Pancreas (tissue), 10 donors: ENCODE measurements around the gene YIPF3. TPM values are rescaled to one million over a fixed set of nuclear protein-coding genes. Genes with fewer than 3 reads are reported as not detected.
A peak's percentile ranks its signal among the peaks of the same experiment; 100 is the strongest.

Source experiments
- ATAC-seq, 4 donors: fragments of 200-7000 bp; cut with Tn5 transposase; one replicate each; pipeline versions ENCODE4 v1.8.0 to v1.9.1; 2020; ENCODE audit warnings: mild to moderate bottlenecking in 4 of 4, moderate library complexity in 4 of 4
- DNase-seq, 6 donors: peaks; one replicate each; pipeline ENCODE4 v3.0.0-alpha.2; 2020
- FAIRE-seq: peaks from 2 replicates; lab custom pipeline; 2012; peaks lifted over from hg19 to GRCh38; lab: Jason Lieb, UNC
- H3K27ac ChIP-seq, 4 donors: fragments of 200-600 bp; sonication (generic); 1 replicate in 3 of 4; 2 replicates in 1 of 4; pipeline versions ENCODE4 v1.5.0 to v1.8.0; 2020
- H3K27me3 ChIP-seq, 4 donors: fragments of 200-600 bp; one replicate each; pipeline ENCODE4 v1.8.0; 2021
- H3K36me3 ChIP-seq, 3 donors: fragments of 200-600 bp; sonication (generic) in 1 of 3; one replicate each; pipeline versions ENCODE4 v1.5.0 to v1.8.0; 2020 to 2021
- H3K4me1 ChIP-seq, 3 donors: fragments of 200-600 bp; one replicate each; pipeline ENCODE4 v1.8.0; 2021
- H3K4me3 ChIP-seq, 4 donors: fragments of 200-600 bp; sonication (generic) in 2 of 4; one replicate each; pipeline versions ENCODE4 v1.5.0 to v1.8.0; 2020 to 2021
- H3K9me3 ChIP-seq, 4 donors: fragments of 200-600 bp; one replicate each; pipeline ENCODE4 v1.8.0; 2021
- CTCF ChIP-seq, 4 donors: fragments of 200-600 bp; sonication (generic) in 3 of 4; IDR thresholded peaks; one replicate each; pipeline versions ENCODE4 v1.5.0 to v1.8.0; 2021; ENCODE audit warnings: antibody characterized with exemption in 4 of 4
- WGBS, 2 donors: extraction: QIAGEN DNeasy Blood & Tissue Kit; methylation state at CpG; one replicate each; pipeline ENCODE4 v1.1.7; 2013; 5-methylcytosine and 5-hydroxymethylcytosine counted together
- intact Hi-C, 3 donors: fragments of 100-400 bp; cut with DNase I; formaldehyde crosslinking; loops; one replicate each; pipeline versions ENCODE4 v1.11.1 to v1.14.2; 2022
- polyA plus RNA-seq, 2 donors: library from polyadenylated mRNA; stranded (reverse); fragments of 200-250 nt; gene quantifications; one replicate each; pipeline ENCODE4 v1.2.3, GENCODE V29; 2013
- total RNA-seq, 6 donors: library from RNA; stranded (reverse); fragmentation: NEBNext Ultra II Directional in 4 of 6; extraction: Animal tissue kit (Norgen Biotek cat#: 25700) in 4 of 6; gene quantifications; one replicate each; pipeline versions ENCODE4 v1.2.1 to v1.2.4, GENCODE V29; 2021 to 2023
- donor health status: healthy with polysubstance abuse.
- donor health status: DM: no; HTN: no; CAD: no; lungs with moderate emphysema.
- donor health status: DM: no; HTN: no; CAD: no.
- donor health status: control.
- donor health status: control.
- donor health status: Bipolar disorder and iron deficiency.
- donor health status: DM: yes; HTN: yes; CAD: no.
- donor health status: DM: no; HTN: no; CAD: no.
- donor health status: DM: no; HTN: no; CAD: no.
- donor health status: DM: yes; HTN: yes; CAD: no.

YIPF3 gene
- total and polyA plus RNA-seq, 8 donors, result 60.3 to 92.2 (median 69.7) TPM

DNA sequence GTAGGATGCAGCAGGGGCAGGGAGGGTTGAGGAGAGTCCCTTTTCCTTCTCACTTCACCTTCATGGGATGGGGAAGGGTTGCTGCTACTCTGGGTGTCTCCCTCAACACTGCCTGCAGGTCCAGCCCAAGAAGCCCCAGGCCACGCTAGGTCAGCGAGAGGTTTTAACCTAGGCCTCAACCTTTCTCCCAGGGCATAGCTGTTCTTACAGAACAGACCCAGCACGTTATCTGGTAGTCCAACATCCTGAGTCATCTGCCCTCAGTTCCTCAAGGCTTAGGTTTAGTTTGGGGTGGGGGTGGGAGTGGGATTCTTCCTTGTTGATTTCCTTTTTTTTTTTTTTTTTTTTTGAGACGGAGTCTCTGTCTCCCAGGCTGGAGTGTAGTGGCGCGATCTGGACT is 22.4 kb downstream of the YIPF3 start:
- no peak for TF ChIP-seq CTCF (IDR thresholded peaks at IDR 0.05)
- H3K4me1 ChIP-seq, result no peaks in the 10 kb centered on the region
- H3K36me3 ChIP-seq, result peaks cover 0 to 19% (median 4%) of the 10 kb centered on the region in 3 donors
- intact Hi-C loops, result no loop called here
- H3K27ac ChIP-seq, result no peak overlapping the region
- FAIRE-seq (no peak), ATAC-seq (no peak), DNase-seq (no peak)
- 95 to 96% methylated on average over 6 of the region's 6 CpGs for WGBS, 2 donors
- no peaks in the 10 kb centered on the region for H3K9me3 ChIP-seq
- no peak overlapping the region for H3K4me3 ChIP-seq
- no peaks in the 10 kb centered on the region for H3K27me3 ChIP-seq

- H3K4me1 ChIP-seq, result no peaks in the 10 kb centered on the region
- H3K36me3 ChIP-seq, result peaks cover 0 to 14% (median 0%) of the 10 kb centered on the region in 3 donors
- DNase-seq (no peak), FAIRE-seq (no peak), ATAC-seq (peak in 1 of 4 donors; percentile 25)
- H3K9me3 ChIP-seq, result no peaks in the 10 kb centered on the region
- H3K27ac ChIP-seq, result no peak overlapping the region
- H3K4me3 ChIP-seq, result no peak overlapping the region
- intact Hi-C loops, result no loop called here
- H3K27me3 ChIP-seq, result no peaks in the 10 kb centered on the region
- TF ChIP-seq CTCF (IDR thresholded peaks at IDR 0.05), result no peak
- WGBS, 2 donors, result 72 to 76% methylated on average over 7 of the region's 7 CpGs
Observed at GRCh38 chr6:43493833-43494232, 22.9 kb downstream of the YIPF3 start.

- Histone ChIP-seq H3K27me3 (no peaks in the 10 kb centered on the region), H3K4me1 (no peaks in the 10 kb centered on the region), H3K36me3 (peaks cover 0 to 9% (median 0%) of the 10 kb centered on the region in 3 donors), H3K9me3 (no peaks in the 10 kb centered on the region), H3K27ac (no peak overlapping the region), H3K4me3 (no peak overlapping the region)
- intact Hi-C loops, result no loop called here
- no peak for FAIRE-seq
- DNase-seq, result no peak
- ATAC-seq, result no peak
- TF ChIP-seq CTCF (IDR thresholded peaks at IDR 0.05), result no peak
- WGBS, 2 donors, result 66 to 70% methylated on average over 2 of the region's 2 CpGs
Observed at GRCh38 chr6:43493230-43493629, 23.5 kb downstream of the YIPF3 start.

DNA sequence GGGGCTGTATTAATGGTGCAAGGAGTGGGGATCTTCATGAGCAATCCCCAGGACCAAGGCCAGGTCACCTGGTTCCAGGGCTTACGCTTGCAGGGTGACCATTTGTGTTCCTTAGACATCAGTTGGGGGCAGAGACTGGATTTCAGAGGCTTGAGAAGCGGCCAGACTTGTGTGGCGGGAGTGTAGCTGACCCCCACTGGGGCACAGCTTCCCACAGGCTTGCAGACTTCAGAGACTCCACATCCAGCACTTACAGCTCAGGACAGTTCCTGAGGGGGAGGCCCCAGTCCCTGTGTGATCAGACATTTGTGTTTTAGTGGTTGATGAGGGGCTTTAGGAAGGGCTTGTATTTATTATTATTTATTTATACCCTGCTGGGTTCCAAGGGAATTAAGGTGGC is 24.1 kb downstream of the YIPF3 start:
- no peak for TF ChIP-seq CTCF (IDR thresholded peaks at IDR 0.05)
- Histone ChIP-seq H3K27me3 (no peaks in the 10 kb centered on the region), H3K36me3 (peaks cover 0 to 3% (median 0%) of the 10 kb centered on the region in 3 donors), H3K4me1 (no peaks in the 10 kb centered on the region), H3K27ac (no peak overlapping the region), H3K9me3 (no peaks in the 10 kb centered on the region), H3K4me3 (no peak overlapping the region)
- 90 to 94% methylated on average over 3 of the region's 3 CpGs for WGBS, 2 donors
- intact Hi-C loops, result no loop called here
- ATAC-seq (peak in 1 of 4 donors; percentile 17), DNase-seq (no peak), FAIRE-seq (no peak)

GRCh38 chr6:43491750-43492661 is 24.7 kb downstream of the YIPF3 start:
- no peak overlapping the region for H3K27ac ChIP-seq

More at GRCh38 chr6:43491750-43492661, 24.7 kb downstream of the YIPF3 start:
- DNase-seq (peak in 1 of 6 donors; percentile 75), FAIRE-seq (no peak), ATAC-seq (peak; percentile 20 to 68 (median 53))
- Histone ChIP-seq H3K4me1 (no peaks in the 10 kb centered on the region), H3K4me3 (no peak overlapping the region), H3K9me3 (no peaks in the 10 kb centered on the region), H3K36me3 (no peaks in the 10 kb centered on the region), H3K27me3 (no peaks in the 10 kb centered on the region)
- no peak for TF ChIP-seq CTCF (IDR thresholded peaks at IDR 0.05)
- 58 to 59% methylated on average over 10 of the region's 10 CpGs for WGBS, 2 donors
- intact Hi-C loops, result no loop called here
